B cell (primary cell): Measurements from ENCODE around the gene CABLES2. TPM values are rescaled to one million over a fixed set of nuclear protein-coding genes. Genes with fewer than 3 reads are reported as not detected.

Experiments used
- ATAC-seq: fragments of 200-7000 bp; cut with Tn5 transposase; one replicate; pipeline ENCODE4 v1.10.0; 2021; ENCODE audit warnings: low read depth, mild to moderate bottlenecking, moderate number of reproducible peaks, moderate library complexity
- CTCF ChIA-PET: fragments of 350-600 bp; sonication (Branson Sonifier 250); formaldehyde crosslinking; loops from one replicate; lab custom pipeline; 2021; ENCODE audit warnings: antibody characterized with exemption, inconsistent platforms; lab: Charles Lee
- POLR2A ChIA-PET: fragments of 350-600 bp; sonication (Branson Sonifier 250); formaldehyde crosslinking; loops from one replicate; lab custom pipeline; 2021; ENCODE audit warnings: antibody characterized with exemption; lab: Charles Lee
- DNase-seq: peaks from one replicate; pipeline ENCODE4 v3.0.0; 2013
- H2AFZ ChIP-seq: 2 replicates; pipeline ENCODE4 v1.6.1; 2012; ENCODE audit warnings: mild to moderate bottlenecking, low read depth, low read length; ENCODE audit not compliant: insufficient read depth, poor library complexity, severe bottlenecking
- H3K27ac ChIP-seq, 2 donors: 1 replicate in 1 of 2; 2 replicates in 1 of 2; pipeline ENCODE4 v1.5.1; 2012 to 2013; ENCODE audit warnings: low read length in 2 of 2, mild to moderate bottlenecking in 2 of 2, moderate library complexity in 1 of 2
- H3K27me3 ChIP-seq, 4 experiments: fragments of 200-600 bp in 1 of 4; sonication (generic) in 1 of 4; replicated peaks in 1 of 4; 1 replicate in 2 of 4; 2 replicates in 2 of 4; pipeline versions ENCODE4 v1.6.1 to v1.7.0; 2013 to 2016; ENCODE audit warnings: low read length in 3 of 4, mild to moderate bottlenecking in 2 of 4, mixed read lengths in 1 of 4, moderate library complexity in 1 of 4; ENCODE audit not compliant: insufficient read depth in 4 of 4, control insufficient read depth in 3 of 4; ENCODE audit errors: control extremely low read depth in 1 of 4
- H3K36me3 ChIP-seq, 2 experiments: replicated peaks in 1 of 2; 1 replicate in 1 of 2; 2 replicates in 1 of 2; pipeline versions ENCODE4 v1.6.1 to v1.7.1; 2013; ENCODE audit warnings: low read length in 1 of 2; ENCODE audit not compliant: insufficient read depth in 2 of 2, control insufficient read depth in 1 of 2; ENCODE audit errors: control extremely low read depth in 1 of 2, extremely low read depth in 1 of 2
- H3K4me1 ChIP-seq, 2 donors: fragments of 200-600 bp in 1 of 2; sonication (generic) in 1 of 2; 1 replicate in 1 of 2; 2 replicates in 1 of 2; pipeline versions ENCODE4 v1.5.1 to v1.6.1; 2013 to 2017; ENCODE audit warnings: low read length in 2 of 2; ENCODE audit not compliant: control insufficient read depth in 2 of 2, insufficient read depth in 2 of 2
- H3K4me2 ChIP-seq: replicated peaks from 2 replicates; pipeline ENCODE3; 2012; ENCODE audit warnings: mild to moderate bottlenecking, low read depth, low read length; ENCODE audit not compliant: poor library complexity, severe bottlenecking
- H3K4me3 ChIP-seq, 5 experiments: fragments of 200-600 bp in 1 of 5; sonication (generic) in 1 of 5; 1 replicate in 3 of 5; 2 replicates in 2 of 5; pipeline versions ENCODE4 v1.5.1 to v1.7.0; 2011 to 2016; ENCODE audit warnings: low read length in 4 of 5, mild to moderate bottlenecking in 4 of 5, low read depth in 2 of 5, control low read depth in 1 of 5, moderate library complexity in 1 of 5; ENCODE audit not compliant: insufficient read depth in 1 of 5; ENCODE audit errors: control extremely low read depth in 1 of 5, extremely low read depth in 1 of 5
- H3K79me2 ChIP-seq: fragments of 200-600 bp; sonication (generic); one replicate; pipeline ENCODE4 v1.6.0; 2016; ENCODE audit warnings: low read length; ENCODE audit not compliant: control insufficient read depth, insufficient read depth
- H3K9ac ChIP-seq: fragments of 200-600 bp; sonication (generic); 2 replicates; pipeline ENCODE4 v1.6.1; 2017; ENCODE audit warnings: mild to moderate bottlenecking, low read length, moderate library complexity
- H3K9me3 ChIP-seq, 3 donors: one replicate each; pipeline versions ENCODE4 v1.6.1 to v1.7.1; 2013; ENCODE audit warnings: low read length in 2 of 3; ENCODE audit not compliant: control insufficient read depth in 2 of 3, insufficient read depth in 1 of 3; ENCODE audit errors: control extremely low read depth in 1 of 3
- H4K20me1 ChIP-seq: 2 replicates; pipeline ENCODE4 v1.6.0; 2012; ENCODE audit warnings: mild to moderate bottlenecking, low read length; ENCODE audit not compliant: insufficient read depth, control insufficient read depth, poor library complexity, severe bottlenecking
- H3K27ac Mint-ChIP-seq: one replicate; pipeline ENCODE4 v1.8.0; 2021; ENCODE audit warnings: mixed read lengths
- H3K27me3 Mint-ChIP-seq: one replicate; pipeline ENCODE4 v1.8.0; 2021; ENCODE audit warnings: mixed read lengths
- H3K4me1 Mint-ChIP-seq: one replicate; pipeline ENCODE4 v1.8.0; 2021; ENCODE audit warnings: mixed read lengths
- H3K4me3 Mint-ChIP-seq: one replicate; pipeline ENCODE4 v1.8.0; 2021; ENCODE audit warnings: mixed read lengths
- H3K9me3 Mint-ChIP-seq: one replicate; pipeline ENCODE4 v1.8.0; 2022; ENCODE audit warnings: mixed read lengths; ENCODE audit not compliant: insufficient read depth
- EZH2 ChIP-seq: IDR thresholded peaks from 2 replicates; pipeline ENCODE4 v1.6.1; 2012; ENCODE audit warnings: borderline replicate concordance, low read depth, mild to moderate bottlenecking, moderate library complexity, low read length; ENCODE audit not compliant: insufficient read depth, poor library complexity, severe bottlenecking
- WGBS: methylation state at CpG from one replicate; pipeline ENCODE4 v1.1.5; 2013; ENCODE audit warnings: missing lambda C conversion rate; ENCODE audit not compliant: insufficient coverage; 5-methylcytosine and 5-hydroxymethylcytosine counted together
- intact Hi-C: fragments of 100-400 bp; cut with micrococcal nuclease; formaldehyde crosslinking; loops from one replicate; pipeline ENCODE4 v1.10.0; 2022
- polyA plus RNA-seq: library from polyadenylated mRNA; depleted of rRNA; stranded (reverse); fragments of >200 nt; gene quantifications from 2 replicates; pipeline ENCODE4 v1.2.3, GENCODE V29; 2012
- total RNA-seq, 2 donors: library from RNA; stranded (reverse); fragments of 120-200 nt in 1 of 2; gene quantifications; 1 replicate in 1 of 2; 2 replicates in 1 of 2; pipeline versions ENCODE4 v1.2.3 to v1.2.4, GENCODE V29; 2013 to 2022
- TF ChIP-seq, protein P1 (sequence below): fragments of 200-600 bp; IDR thresholded peaks from one replicate; pipeline ENCODE4 v1.8.0; 2022; ENCODE audit warnings: antibody characterized with exemption, mild to moderate bottlenecking

Gene CABLES2
- total and polyA plus RNA-seq, 2 donors (not counting 1 experiment from before 2014, with no cell fraction given): 4.8 to 8.2 TPM

DNA sequence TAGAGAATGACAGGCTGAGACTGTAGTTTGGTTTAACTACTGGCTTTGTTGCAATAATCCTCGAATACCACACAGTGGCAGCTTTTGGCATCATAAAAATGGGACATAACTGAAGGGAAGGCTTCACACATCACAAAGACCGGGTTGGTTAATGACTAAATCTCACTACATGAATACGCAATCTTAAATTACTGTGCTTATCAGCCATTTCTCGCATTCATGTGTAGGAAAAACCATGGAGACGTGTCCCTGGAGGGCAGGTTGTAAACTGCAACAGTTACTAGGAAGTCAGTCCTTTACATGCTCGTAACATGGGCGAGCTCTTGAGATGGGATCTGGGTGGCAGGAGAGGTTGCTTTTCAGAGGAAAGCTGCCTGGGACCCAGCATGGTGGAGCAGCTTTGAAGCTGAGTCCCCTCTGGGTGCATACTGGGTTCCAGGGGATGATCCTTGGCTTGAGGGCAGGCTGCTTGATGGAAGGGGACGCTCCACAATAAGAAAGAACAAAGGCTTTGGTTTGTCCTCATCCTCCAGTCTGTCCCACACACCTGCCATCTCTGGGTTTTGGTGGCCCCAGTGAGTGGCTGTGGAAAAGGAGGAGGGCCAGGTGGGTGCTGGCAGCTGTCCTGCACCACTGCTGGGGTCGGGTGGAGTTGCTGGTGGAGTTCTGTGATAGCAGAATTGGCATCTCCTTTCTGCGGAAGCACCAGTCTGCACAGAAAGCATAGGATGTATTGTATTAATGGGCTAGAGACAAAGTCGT, 18.1 kb downstream of the CABLES2 start:
- Histone ChIP-seq H3K4me3 (no peak overlapping the region), H3K9me3 (no peaks in the 10 kb centered on the region), H3K4me1 (peaks cover 18 to 27% of the 10 kb centered on the region in 2 donors), H4K20me1 (peaks cover 44% of the 10 kb centered on the region), H3K79me2 (peaks cover 46% of the 10 kb centered on the region), H3K27me3 (no peaks in the 10 kb centered on the region), H3K27ac (no peak overlapping the region), H3K4me2 (no peak overlapping the region), H3K36me3 (peaks cover 2 to 38% of the 10 kb centered on the region in 2 experiments), H3K9ac (no peak overlapping the region), H2AFZ (no peak overlapping the region)
- TF ChIP-seq, protein P1, sequence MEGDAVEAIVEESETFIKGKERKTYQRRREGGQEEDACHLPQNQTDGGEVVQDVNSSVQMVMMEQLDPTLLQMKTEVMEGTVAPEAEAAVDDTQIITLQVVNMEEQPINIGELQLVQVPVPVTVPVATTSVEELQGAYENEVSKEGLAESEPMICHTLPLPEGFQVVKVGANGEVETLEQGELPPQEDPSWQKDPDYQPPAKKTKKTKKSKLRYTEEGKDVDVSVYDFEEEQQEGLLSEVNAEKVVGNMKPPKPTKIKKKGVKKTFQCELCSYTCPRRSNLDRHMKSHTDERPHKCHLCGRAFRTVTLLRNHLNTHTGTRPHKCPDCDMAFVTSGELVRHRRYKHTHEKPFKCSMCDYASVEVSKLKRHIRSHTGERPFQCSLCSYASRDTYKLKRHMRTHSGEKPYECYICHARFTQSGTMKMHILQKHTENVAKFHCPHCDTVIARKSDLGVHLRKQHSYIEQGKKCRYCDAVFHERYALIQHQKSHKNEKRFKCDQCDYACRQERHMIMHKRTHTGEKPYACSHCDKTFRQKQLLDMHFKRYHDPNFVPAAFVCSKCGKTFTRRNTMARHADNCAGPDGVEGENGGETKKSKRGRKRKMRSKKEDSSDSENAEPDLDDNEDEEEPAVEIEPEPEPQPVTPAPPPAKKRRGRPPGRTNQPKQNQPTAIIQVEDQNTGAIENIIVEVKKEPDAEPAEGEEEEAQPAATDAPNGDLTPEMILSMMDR: no peak
- TF ChIP-seq EZH2: no peak
- WGBS: 93% methylated on average over 11 of the region's 11 CpGs
- POLR2A ChIA-PET: interaction anchor here (0.6 kb wide), 1 partner anchor 215 kb away, joined by 4 read pairs; no protein-coding TSS in a partner anchor
- Mint-ChIP-seq H3K27me3 (no peaks in the 10 kb centered on the region), H3K4me3 (peak overlapping the region; percentile 94), H3K27ac (no peak overlapping the region), H3K4me1 (peaks cover 35% of the 10 kb centered on the region), H3K9me3 (no peaks in the 10 kb centered on the region)
- DNase-seq: no peak
- ATAC-seq: no peak
- CTCF ChIA-PET: interaction anchor here (1.1 to 1.6 kb wide), 2 partner anchors 87 to 88 kb away, joined by 3 to 4 read pairs; no protein-coding TSS in a partner anchor
- intact Hi-C loops: loop anchor here (5.0 to 10.0 kb wide), 3 partner anchors 52 to 403 kb away; partner anchors contain the start of gene LSM14B
